ENCODE measurements around the gene KRTAP21-3. TPM values are rescaled to one million over a fixed set of nuclear protein-coding genes. Genes with fewer than 3 reads are reported as not detected.

The KRTAP21-3 gene
- total and polyA plus RNA-seq, 10 of the 15 experiments (the other 5 are each of a cell fraction or from before 2014, with no cell fraction given): not detected

GRCh38 chr21:30668776-30669175 lies 49.8 kb downstream of the KRTAP21-3 start:
- WGBS (ENCODE audit: insufficient coverage, insufficient replicate concordance, low lambda C conversion rate, missing lambda C conversion rate): 29% methylated on average over 1 of the region's 1 CpG
- Histone ChIP-seq H4K20me1 (ENCODE audit: control insufficient read depth, insufficient read depth) (no peaks in the 10 kb centered on the region), H3K4me3 (no peak overlapping the region), H3K27ac (ENCODE audit: control insufficient read depth, insufficient read depth) (no peak overlapping the region), H3K4me1 (ENCODE audit: control insufficient read depth, insufficient read depth, low read length) (no peaks in the 10 kb centered on the region), H3K9ac (ENCODE audit: control insufficient read depth, insufficient read depth, low read length) (no peak overlapping the region), H3K79me2 (ENCODE audit: control insufficient read depth, insufficient read depth, low read length) (no peaks in the 10 kb centered on the region), H3K27me3 (replicated peaks in 1 of 2; ENCODE audit: control insufficient read depth in 2 of 2, insufficient read depth in 2 of 2, low read length in 1 of 2) (no peaks in the 10 kb centered on the region), H3K4me2 (ENCODE audit: control insufficient read depth, insufficient read depth) (no peak overlapping the region), H2AFZ (ENCODE audit: control insufficient read depth, low read depth, low read length) (no peak overlapping the region), H3K9me3 (replicated peaks; ENCODE audit: control insufficient read depth, insufficient read depth, low read length) (no peaks in the 10 kb centered on the region; the same call in 2 of the 3 replicates), H3K36me3 (ENCODE audit: control insufficient read depth in 2 of 2, insufficient read depth in 2 of 2, low read length in 1 of 2) (no peaks in the 10 kb centered on the region)
- no peak for DNase-seq (ENCODE audit: low read depth, low spot score)
- ChIA-PET CTCF (no interaction called here), SMC1A (ENCODE audit: uncharacterized antibody, unreplicated experiment) (no interaction called here), POLR2A (no interaction called here), RAD21 (ENCODE audit: unreplicated experiment) (no interaction called here)
- BruUV-seq (replicated peaks): no TSS peak
- TF ChIP-seq NFXL1 (IDR thresholded peaks at IDR 0.05; ENCODE audit: borderline replicate concordance): no peak
- FAIRE-seq: no peak
- ATAC-seq: no peak
- in situ Hi-C loops (cut with MboI): no loop called here
- intact Hi-C loops (cut with micrococcal nuclease; ENCODE audit: unreplicated experiment): no loop called here

Small RNAs within 50 kb of the gene (small RNA-seq; reads per million reads assigned to genes)
- not detected for gene AP000244.1
- gene KRTAP21-3: not detected

Other genes starting within 250 kb of the KRTAP21-3 start
Only the 7 nearest of the 21 such genes appear.
- not detected in 2 replicates for gene KRTAP20-1, start 102.4 kb downstream of the KRTAP21-3 start, total RNA-seq (2014; rRNA removed)
- gene KRTAP20-1, start 102.4 kb downstream of the KRTAP21-3 start, total RNA-seq (2014; rRNA removed; fragmentation: Illumina TruSeq; extraction: Trizol): not detected in 2 replicates
- not detected in 2 replicates for gene KRTAP20-1, start 102.4 kb downstream of the KRTAP21-3 start, total RNA-seq (2021)
- gene KRTAP20-1, start 102.4 kb downstream of the KRTAP21-3 start, polyA plus RNA-seq (2011; rRNA removed): not detected in 2 replicates
- not detected in 2 replicates for gene KRTAP20-1, start 102.4 kb downstream of the KRTAP21-3 start, polyA plus RNA-seq (2014; fragmentation: Illumina TruSeq; extraction: Trizol)
- gene KRTAP20-1, start 102.4 kb downstream of the KRTAP21-3 start, polyA plus RNA-seq (2014; fragmentation: Nextera tagmentation; extraction: Ambion mirVana): not detected
- gene KRTAP20-1, start 102.4 kb downstream of the KRTAP21-3 start, polyA plus RNA-seq (2014; rRNA removed): not detected in 2 replicates
- gene KRTAP20-1, start 102.4 kb downstream of the KRTAP21-3 start, polyA plus RNA-seq (2016; fragmentation: Nextera tagmentation; extraction: Ambion mirVana): not detected
- not detected in 2 replicates for gene KRTAP20-4, start 98.2 kb downstream of the KRTAP21-3 start, total RNA-seq (2014; rRNA removed)
- gene KRTAP20-4, start 98.2 kb downstream of the KRTAP21-3 start, total RNA-seq (2014; rRNA removed; fragmentation: Illumina TruSeq; extraction: Trizol): not detected in 2 replicates
- gene KRTAP20-4, start 98.2 kb downstream of the KRTAP21-3 start, total RNA-seq (2021): not detected in 2 replicates
- gene KRTAP20-4, start 98.2 kb downstream of the KRTAP21-3 start, polyA plus RNA-seq (2011; rRNA removed): not detected in 2 replicates
- not detected in 2 replicates for gene KRTAP20-4, start 98.2 kb downstream of the KRTAP21-3 start, polyA plus RNA-seq (2014; fragmentation: Illumina TruSeq; extraction: Trizol)
- gene KRTAP20-4, start 98.2 kb downstream of the KRTAP21-3 start, polyA plus RNA-seq (2014; fragmentation: Nextera tagmentation; extraction: Ambion mirVana): not detected
- gene KRTAP20-4, start 98.2 kb downstream of the KRTAP21-3 start, polyA plus RNA-seq (2014; rRNA removed): not detected in 2 replicates
- gene KRTAP20-4, start 98.2 kb downstream of the KRTAP21-3 start, polyA plus RNA-seq (2016; fragmentation: Nextera tagmentation; extraction: Ambion mirVana): not detected
- gene KRTAP20-2, start 83.6 kb downstream of the KRTAP21-3 start, total RNA-seq (2014; rRNA removed): not detected in 2 replicates
- gene KRTAP20-2, start 83.6 kb downstream of the KRTAP21-3 start, total RNA-seq (2014; rRNA removed; fragmentation: Illumina TruSeq; extraction: Trizol): not detected in 2 replicates
- not detected in 2 replicates for gene KRTAP20-2, start 83.6 kb downstream of the KRTAP21-3 start, total RNA-seq (2021)
- not detected in 2 replicates for gene KRTAP20-2, start 83.6 kb downstream of the KRTAP21-3 start, polyA plus RNA-seq (2011; rRNA removed)
- gene KRTAP20-2, start 83.6 kb downstream of the KRTAP21-3 start, polyA plus RNA-seq (2014; fragmentation: Illumina TruSeq; extraction: Trizol): not detected in 2 replicates
- gene KRTAP20-2, start 83.6 kb downstream of the KRTAP21-3 start, polyA plus RNA-seq (2014; fragmentation: Nextera tagmentation; extraction: Ambion mirVana): not detected
- not detected in 2 replicates for gene KRTAP20-2, start 83.6 kb downstream of the KRTAP21-3 start, polyA plus RNA-seq (2014; rRNA removed)
- gene KRTAP20-2, start 83.6 kb downstream of the KRTAP21-3 start, polyA plus RNA-seq (2016; fragmentation: Nextera tagmentation; extraction: Ambion mirVana): not detected
- not detected in 2 replicates for gene KRTAP20-3, start 75.9 kb downstream of the KRTAP21-3 start, total RNA-seq (2014; rRNA removed)
- not detected in 2 replicates for gene KRTAP20-3, start 75.9 kb downstream of the KRTAP21-3 start, total RNA-seq (2014; rRNA removed; fragmentation: Illumina TruSeq; extraction: Trizol)
- not detected in 2 replicates for gene KRTAP20-3, start 75.9 kb downstream of the KRTAP21-3 start, total RNA-seq (2021)
- not detected in 2 replicates for gene KRTAP20-3, start 75.9 kb downstream of the KRTAP21-3 start, polyA plus RNA-seq (2011; rRNA removed)
- gene KRTAP20-3, start 75.9 kb downstream of the KRTAP21-3 start, polyA plus RNA-seq (2014; fragmentation: Illumina TruSeq; extraction: Trizol): not detected in 2 replicates
- not detected for gene KRTAP20-3, start 75.9 kb downstream of the KRTAP21-3 start, polyA plus RNA-seq (2014; fragmentation: Nextera tagmentation; extraction: Ambion mirVana)
- gene KRTAP20-3, start 75.9 kb downstream of the KRTAP21-3 start, polyA plus RNA-seq (2014; rRNA removed): not detected in 2 replicates
- gene KRTAP20-3, start 75.9 kb downstream of the KRTAP21-3 start, polyA plus RNA-seq (2016; fragmentation: Nextera tagmentation; extraction: Ambion mirVana): not detected
- not detected in 2 replicates for gene KRTAP21-2, start 28.5 kb upstream of the KRTAP21-3 start, total RNA-seq (2014; rRNA removed)
- not detected in 2 replicates for gene KRTAP21-2, start 28.5 kb upstream of the KRTAP21-3 start, total RNA-seq (2014; rRNA removed; fragmentation: Illumina TruSeq; extraction: Trizol)
- not detected in 2 replicates for gene KRTAP21-2, start 28.5 kb upstream of the KRTAP21-3 start, total RNA-seq (2021)
- gene KRTAP21-2, start 28.5 kb upstream of the KRTAP21-3 start, polyA plus RNA-seq (2011; rRNA removed): not detected in 2 replicates
- not detected in 2 replicates for gene KRTAP21-2, start 28.5 kb upstream of the KRTAP21-3 start, polyA plus RNA-seq (2014; fragmentation: Illumina TruSeq; extraction: Trizol)
- gene KRTAP21-2, start 28.5 kb upstream of the KRTAP21-3 start, polyA plus RNA-seq (2014; fragmentation: Nextera tagmentation; extraction: Ambion mirVana): not detected
- not detected in 2 replicates for gene KRTAP21-2, start 28.5 kb upstream of the KRTAP21-3 start, polyA plus RNA-seq (2014; rRNA removed)
- not detected for gene KRTAP21-2, start 28.5 kb upstream of the KRTAP21-3 start, polyA plus RNA-seq (2016; fragmentation: Nextera tagmentation; extraction: Ambion mirVana)
- gene KRTAP21-1, start 36.7 kb upstream of the KRTAP21-3 start, total RNA-seq (2014; rRNA removed): not detected in 2 replicates
- gene KRTAP21-1, start 36.7 kb upstream of the KRTAP21-3 start, total RNA-seq (2014; rRNA removed; fragmentation: Illumina TruSeq; extraction: Trizol): not detected in 2 replicates
- gene KRTAP21-1, start 36.7 kb upstream of the KRTAP21-3 start, total RNA-seq (2021): not detected in 2 replicates
- gene KRTAP21-1, start 36.7 kb upstream of the KRTAP21-3 start, polyA plus RNA-seq (2011; rRNA removed): not detected in 2 replicates
- not detected in 2 replicates for gene KRTAP21-1, start 36.7 kb upstream of the KRTAP21-3 start, polyA plus RNA-seq (2014; fragmentation: Illumina TruSeq; extraction: Trizol)
- not detected for gene KRTAP21-1, start 36.7 kb upstream of the KRTAP21-3 start, polyA plus RNA-seq (2014; fragmentation: Nextera tagmentation; extraction: Ambion mirVana)
- gene KRTAP21-1, start 36.7 kb upstream of the KRTAP21-3 start, polyA plus RNA-seq (2014; rRNA removed): not detected in 2 replicates
- not detected for gene KRTAP21-1, start 36.7 kb upstream of the KRTAP21-3 start, polyA plus RNA-seq (2016; fragmentation: Nextera tagmentation; extraction: Ambion mirVana)
- gene KRTAP8-1, start 94.5 kb upstream of the KRTAP21-3 start, total RNA-seq (2014; rRNA removed): not detected in 2 replicates
- not detected in 2 replicates for gene KRTAP8-1, start 94.5 kb upstream of the KRTAP21-3 start, total RNA-seq (2014; rRNA removed; fragmentation: Illumina TruSeq; extraction: Trizol)
- not detected in 2 replicates for gene KRTAP8-1, start 94.5 kb upstream of the KRTAP21-3 start, total RNA-seq (2021)
- gene KRTAP8-1, start 94.5 kb upstream of the KRTAP21-3 start, polyA plus RNA-seq (2011; rRNA removed): not detected in 2 replicates
- gene KRTAP8-1, start 94.5 kb upstream of the KRTAP21-3 start, polyA plus RNA-seq (2014; fragmentation: Illumina TruSeq; extraction: Trizol): not detected in 2 replicates
- gene KRTAP8-1, start 94.5 kb upstream of the KRTAP21-3 start, polyA plus RNA-seq (2014; fragmentation: Nextera tagmentation; extraction: Ambion mirVana): not detected
- gene KRTAP8-1, start 94.5 kb upstream of the KRTAP21-3 start, polyA plus RNA-seq (2014; rRNA removed): not detected in 2 replicates
- not detected for gene KRTAP8-1, start 94.5 kb upstream of the KRTAP21-3 start, polyA plus RNA-seq (2016; fragmentation: Nextera tagmentation; extraction: Ambion mirVana)

All from GM12878 (cell line).